Erythroblast (primary cell): ENCODE results near the gene C15orf39.
"Not testable (repeated sequence)": the region's sequence is repeated elsewhere in the genome, so short reads cannot be mapped to it uniquely, and the experiment has no call there.

Experiments used
- GATA1 ChIP-seq: IDR thresholded peaks from 2 replicates; pipeline ENCODE4 v1.6.1; 2011; ENCODE audit warnings: low read depth, mild to moderate bottlenecking, control low read depth, low read length, moderate library complexity
- POLR2A ChIP-seq: IDR thresholded peaks from 2 replicates; pipeline ENCODE4 v1.6.1; 2011; ENCODE audit warnings: mild to moderate bottlenecking, low read length

- not testable (repeated sequence) for TF ChIP-seq POLR2A, GATA1
Measured at GRCh38 chr15:75225102-75225836, 23.6 kb downstream of the C15orf39 start.
